ENCODE data around the gene BAG3. TPM values are rescaled to one million over a fixed set of nuclear protein-coding genes. Genes with fewer than 3 reads are reported as not detected.
A peak's percentile ranks its signal among the peaks of the same experiment; 100 is the strongest.

BAG3 gene
- total and polyA plus RNA-seq, 9 of the 15 experiments (the other 6 are each of a cell fraction or from before 2014, with no cell fraction given): 2.6 to 27.4 (median 7.2) TPM

- peak in 2 of 3 experiments; percentile 48 to 81; a peak in 4 of 6 replicates for TF ChIP-seq ZBTB11 (CRISPR knock-in tag; IDR thresholded peaks at IDR 0.05)
- TF ChIP-seq MAZ (CRISPR knock-in tag; conservative IDR thresholded peaks at IDR 0.05 in 1 of 2, IDR thresholded peaks at IDR 0.05 in 1 of 2): peak in 1 of 2 experiments; percentile 55; a peak in 2 of 4 replicates
- TF ChIP-seq ZNF398 (CRISPR knock-in tag; IDR thresholded peaks at IDR 0.05): no peak
- TF ChIP-seq GTF2A2 (tag; IDR thresholded peaks at IDR 0.05): no peak
- TF ChIP-seq SMC3 (conservative IDR thresholded peaks at IDR 0.05; ENCODE audit: insufficient read depth, low read depth, low read length): no peak
- no peak for TF ChIP-seq EP400 (IDR thresholded peaks at IDR 0.05)
- peak; percentile 24 to 32; a peak in 2 of 4 replicates for TF ChIP-seq NRF1 (conservative IDR thresholded peaks at IDR 0.05 in 1 of 2, IDR thresholded peaks at IDR 0.05 in 1 of 2)
- TF ChIP-seq UBTF (IDR thresholded peaks at IDR 0.05; ENCODE audit: borderline replicate concordance in 1 of 2, low read depth in 2 of 2, low read length in 2 of 2): peak; percentile 55 to 82; a peak in 2 of 4 replicates
- TF ChIP-seq TRIM28 (IDR thresholded peaks at IDR 0.05): no peak
- TF ChIP-seq NR3C1 (CRISPR knock-in tag; IDR thresholded peaks at IDR 0.05): no peak
- no peak for TF ChIP-seq SMAD2 (IDR thresholded peaks at IDR 0.05; ENCODE audit: low read depth, low read length)
- TF ChIP-seq DEAF1 (CRISPR knock-in tag; IDR thresholded peaks at IDR 0.05): no peak
- TF ChIP-seq KLF1 (tag; IDR thresholded peaks at IDR 0.05): no peak
- no peak for TF ChIP-seq JUN (IDR thresholded peaks at IDR 0.05; ENCODE audit: borderline replicate concordance, low read depth, low read length)
- no peak for TF ChIP-seq JUN (CRISPR knock-in tag; IDR thresholded peaks at IDR 0.05; ENCODE audit: borderline replicate concordance)
- TF ChIP-seq NFATC3 (IDR thresholded peaks at IDR 0.05): no peak
- no peak for TF ChIP-seq DIDO1 (tag; IDR thresholded peaks at IDR 0.05; ENCODE audit: low read depth)
Measured at GRCh38 chr10:119725828-119726675, 74.9 kb downstream of the BAG3 start, which contains the start of gene INPP5F (continued).
